HepG2 (cell line): ENCODE results near the gene FXN. TPM values are rescaled to one million over a fixed set of nuclear protein-coding genes. Genes with fewer than 3 reads are reported as not detected.

Experiments used
- ATF7-NPFF ChIP-seq: sonication (generic); formaldehyde crosslinking; IDR thresholded peaks from 2 replicates; pipeline ENCODE4 v1.8.1; 2023; ENCODE audit warnings: mild to moderate bottlenecking, low read depth, missing genetic modification reagents, moderate library complexity
- DNMT1 ChIP-seq: sonication (generic); formaldehyde crosslinking; IDR thresholded peaks from 2 replicates; pipeline ENCODE4 v1.5.1; 2020; ENCODE audit warnings: mild to moderate bottlenecking, missing genetic modification reagents
- HINFP ChIP-seq: sonication (generic); formaldehyde crosslinking; IDR thresholded peaks from 2 replicates; pipeline ENCODE4 v1.4.0; 2020; ENCODE audit warnings: low read depth, mild to moderate bottlenecking, missing genetic modification reagents
- LBX2 ChIP-seq: sonication (generic); formaldehyde crosslinking; IDR thresholded peaks from 2 replicates; pipeline ENCODE4 v1.5.0; 2020; ENCODE audit warnings: missing genetic modification reagents, mild to moderate bottlenecking, borderline replicate concordance
- NCOA2 ChIP-seq: sonication (generic); formaldehyde crosslinking; IDR thresholded peaks from 2 replicates; pipeline ENCODE4 v1.8.0; 2022; ENCODE audit warnings: inconsistent platforms
- NR2F6 ChIP-seq, 2 experiments: IDR thresholded peaks; 2 replicates each; pipeline ENCODE4 v1.6.1; 2016; ENCODE audit warnings: antibody characterized with exemption in 1 of 2, mild to moderate bottlenecking in 1 of 2
- NR3C1 ChIP-seq: sonication (generic); formaldehyde crosslinking; IDR thresholded peaks from 2 replicates; pipeline ENCODE4 v1.4.0; 2020; ENCODE audit warnings: missing genetic modification reagents
- RBM39 ChIP-seq: fragments of 200-400 bp; formaldehyde crosslinking; IDR thresholded peaks from one replicate; pipeline ENCODE4 v1.6.1; 2018; ENCODE audit warnings: antibody characterized with exemption, mild to moderate bottlenecking, low read depth, low read length; ENCODE audit not compliant: poor library complexity, severe bottlenecking
- REST ChIP-seq, 2 experiments: IDR thresholded peaks; 2 replicates each; pipeline ENCODE4 v1.6.1; 2011 to 2012; ENCODE audit warnings: low read length in 2 of 2, borderline replicate concordance in 1 of 2, low read depth in 1 of 2, mild to moderate bottlenecking in 1 of 2, moderate library complexity in 1 of 2
- THYN1 ChIP-seq: sonication (generic); formaldehyde crosslinking; IDR thresholded peaks from 2 replicates; pipeline ENCODE4 v1.8.1; 2023; ENCODE audit warnings: low read depth, mild to moderate bottlenecking, moderate library complexity, missing genetic modification reagents, borderline replicate concordance
- U2AF1 ChIP-seq: fragments of 200-400 bp; formaldehyde crosslinking; optimal IDR thresholded peaks from 2 replicates; pipeline ENCODE3; 2017; ENCODE audit warnings: mild to moderate bottlenecking, low read depth, low read length
- ZBTB20 ChIP-seq: sonication (generic); formaldehyde crosslinking; IDR thresholded peaks from 2 replicates; pipeline ENCODE4 v1.8.1; 2023; ENCODE audit warnings: missing genetic modification reagents, low read depth, mild to moderate bottlenecking, borderline replicate concordance
- ZKSCAN5 ChIP-seq: sonication (generic); formaldehyde crosslinking; IDR thresholded peaks from 2 replicates; pipeline ENCODE4 v1.5.1; 2020; ENCODE audit warnings: mild to moderate bottlenecking, missing genetic modification reagents
- ZNF44 ChIP-seq: sonication (generic); formaldehyde crosslinking; IDR thresholded peaks from 2 replicates; pipeline ENCODE4 v1.5.1; 2020; ENCODE audit warnings: mild to moderate bottlenecking, missing genetic modification reagents
- ZNF550 ChIP-seq: sonication (generic); formaldehyde crosslinking; IDR thresholded peaks from 2 replicates; pipeline ENCODE4 v1.4.0; 2020; ENCODE audit warnings: mild to moderate bottlenecking, missing genetic modification reagents, borderline replicate concordance
- ZNF670 ChIP-seq: sonication (generic); formaldehyde crosslinking; IDR thresholded peaks from 2 replicates; pipeline ENCODE4 v1.8.0; 2022; ENCODE audit warnings: mild to moderate bottlenecking, missing genetic modification reagents, borderline replicate concordance
- ZNF746 ChIP-seq: sonication (generic); formaldehyde crosslinking; IDR thresholded peaks from 2 replicates; pipeline ENCODE4 v1.8.0; 2022; ENCODE audit warnings: mild to moderate bottlenecking, missing genetic modification reagents
- polyA plus RNA-seq, 8 experiments: library from polyadenylated mRNA; depleted of rRNA in 3 of 8; stranded (reverse) in 7 of 8; unstranded in 1 of 8; fragments of >200 nt; fragmentation: Illumina TruSeq in 4 of 8; extraction: Trizol in 4 of 8; gene quantifications; 2 replicates each; pipeline versions ENCODE4 v1.2.1 to v1.2.3, GENCODE V29; 2011 to 2016; ENCODE audit warnings: low read depth in 4 of 8, missing spikeins in 1 of 8, mixed read lengths in 1 of 8; ENCODE audit not compliant: insufficient read depth in 1 of 8
- total RNA-seq, 5 experiments: library from RNA; depleted of rRNA; stranded (reverse); fragments of >200 nt; fragmentation: Illumina TruSeq; extraction: Trizol; gene quantifications; 2 replicates each; pipeline ENCODE4 v1.2.3, GENCODE V29; 2016; ENCODE audit warnings: low read depth in 1 of 5
- TF ChIP-seq, protein P1 (sequence below): sonication (generic); formaldehyde crosslinking; IDR thresholded peaks from 2 replicates; pipeline ENCODE4 v1.5.0; 2020; ENCODE audit warnings: mild to moderate bottlenecking, missing genetic modification reagents
- TF ChIP-seq, protein P2 (sequence below): IDR thresholded peaks from 2 replicates; pipeline ENCODE4 v1.6.1; 2016; ENCODE audit warnings: missing compliant biosample characterization, missing genetic modification reagents, borderline replicate concordance

FXN gene
- total and polyA plus RNA-seq, 2 of the 13 experiments (the other 11 are each of a cell fraction or from before 2014, with no cell fraction given): 24.1 to 26.0 TPM

DNA sequence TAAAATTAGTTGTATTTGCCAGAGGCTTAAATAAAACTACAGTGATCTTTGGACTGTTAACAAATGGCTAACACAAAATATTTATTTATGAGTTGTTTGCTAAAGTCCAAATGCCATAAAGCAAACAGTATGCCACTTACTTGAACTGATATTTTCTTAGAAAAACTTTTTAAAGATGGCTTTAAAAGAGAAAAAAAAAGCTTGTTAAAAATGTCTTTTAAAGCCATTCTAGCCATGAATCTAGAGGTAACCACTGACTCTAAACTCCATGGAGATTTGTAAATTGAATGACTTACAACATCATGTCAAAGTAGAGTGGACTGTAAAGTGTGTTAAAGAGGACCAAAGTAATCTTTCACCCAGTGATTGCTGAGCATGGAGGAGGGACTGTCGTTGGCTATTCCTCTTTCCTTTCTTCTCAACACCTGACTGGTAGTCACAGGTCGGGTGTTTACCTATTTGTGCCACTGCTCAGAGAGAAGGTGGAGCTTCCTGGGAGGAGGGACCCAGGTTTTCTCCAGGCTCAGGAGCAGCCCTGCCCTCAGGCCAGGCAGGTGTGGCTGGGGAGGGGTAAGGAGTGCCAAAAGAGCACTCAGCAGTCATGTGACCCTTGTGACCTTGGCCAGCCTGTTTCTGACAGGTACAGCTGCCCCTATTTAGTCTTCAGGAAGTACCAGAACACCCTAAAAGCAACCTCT, 69.4 kb downstream of the FXN start (continued):
- TF ChIP-seq HINFP (CRISPR knock-in tag) (no peak), ZBTB20 (CRISPR knock-in tag) (peak; percentile 57; the same call in 1 of the 2 replicates), NR2F6 (IDR thresholded peaks at IDR 0.05) (peak; percentile 3; the same call in 1 of the 2 replicates), NR2F6 (CRISPR knock-in tag; IDR thresholded peaks at IDR 0.05) (peak; percentile 43; the same call in 1 of the 2 replicates), ZKSCAN5 (CRISPR knock-in tag) (no peak), ZNF44 (CRISPR knock-in tag) (no peak), ZNF746 (no peak; the same call in 1 of the 2 replicates), ATF7-NPFF (CRISPR knock-in tag) (no peak), U2AF1 (no peak), ZNF670 (CRISPR knock-in tag) (no peak), ZNF550 (CRISPR knock-in tag) (no peak), REST (IDR thresholded peaks at IDR 0.05; ENCODE audit: borderline replicate concordance in 1 of 2, low read depth in 1 of 2, low read length in 2 of 2) (no peak), LBX2 (no peak), RBM39 (no peak), DNMT1 (CRISPR knock-in tag) (no peak), NR3C1 (CRISPR knock-in tag) (no peak), NCOA2 (CRISPR knock-in tag) (peak; percentile 45; the same call in 1 of the 2 replicates), THYN1 (CRISPR knock-in tag) (no peak)
- TF ChIP-seq, protein P1, sequence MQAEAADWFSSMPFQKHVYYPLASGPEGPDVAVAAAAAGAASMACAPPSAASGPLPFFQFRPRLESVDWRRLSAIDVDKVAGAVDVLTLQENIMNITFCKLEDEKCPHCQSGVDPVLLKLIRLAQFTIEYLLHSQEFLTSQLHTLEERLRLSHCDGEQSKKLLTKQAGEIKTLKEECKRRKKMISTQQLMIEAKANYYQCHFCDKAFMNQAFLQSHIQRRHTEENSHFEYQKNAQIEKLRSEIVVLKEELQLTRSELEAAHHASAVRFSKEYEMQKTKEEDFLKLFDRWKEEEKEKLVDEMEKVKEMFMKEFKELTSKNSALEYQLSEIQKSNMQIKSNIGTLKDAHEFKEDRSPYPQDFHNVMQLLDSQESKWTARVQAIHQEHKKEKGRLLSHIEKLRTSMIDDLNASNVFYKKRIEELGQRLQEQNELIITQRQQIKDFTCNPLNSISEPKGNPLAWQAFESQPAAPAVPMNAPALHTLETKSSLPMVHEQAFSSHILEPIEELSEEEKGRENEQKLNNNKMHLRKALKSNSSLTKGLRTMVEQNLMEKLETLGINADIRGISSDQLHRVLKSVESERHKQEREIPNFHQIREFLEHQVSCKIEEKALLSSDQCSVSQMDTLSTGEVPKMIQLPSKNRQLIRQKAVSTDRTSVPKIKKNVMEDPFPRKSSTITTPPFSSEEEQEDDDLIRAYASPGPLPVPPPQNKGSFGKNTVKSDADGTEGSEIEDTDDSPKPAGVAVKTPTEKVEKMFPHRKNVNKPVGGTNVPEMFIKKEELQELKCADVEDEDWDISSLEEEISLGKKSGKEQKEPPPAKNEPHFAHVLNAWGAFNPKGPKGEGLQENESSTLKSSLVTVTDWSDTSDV (CRISPR knock-in tag): no peak
- TF ChIP-seq, protein P2, sequence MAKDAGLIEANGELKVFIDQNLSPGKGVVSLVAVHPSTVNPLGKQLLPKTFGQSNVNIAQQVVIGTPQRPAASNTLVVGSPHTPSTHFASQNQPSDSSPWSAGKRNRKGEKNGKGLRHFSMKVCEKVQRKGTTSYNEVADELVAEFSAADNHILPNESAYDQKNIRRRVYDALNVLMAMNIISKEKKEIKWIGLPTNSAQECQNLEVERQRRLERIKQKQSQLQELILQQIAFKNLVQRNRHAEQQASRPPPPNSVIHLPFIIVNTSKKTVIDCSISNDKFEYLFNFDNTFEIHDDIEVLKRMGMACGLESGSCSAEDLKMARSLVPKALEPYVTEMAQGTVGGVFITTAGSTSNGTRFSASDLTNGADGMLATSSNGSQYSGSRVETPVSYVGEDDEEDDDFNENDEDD (CRISPR knock-in tag): no peak
